Activated CD8-positive, alpha-beta memory T cell treated with anti-CD3 and anti-CD28 coated beads for 36 hours (primary cell): Measurements from ENCODE around the gene PPP2R3A. TPM values are rescaled to one million over a fixed set of nuclear protein-coding genes. Genes with fewer than 3 reads are reported as not detected.

Source experiments
- CTCF ChIA-PET: fragments of 350-600 bp; sonication (Branson Sonifier 250); formaldehyde crosslinking; loops from one replicate; lab custom pipeline; 2021; ENCODE audit warnings: antibody characterized with exemption; lab: Charles Lee
- POLR2A ChIA-PET: fragments of 350-600 bp; sonication (Branson Sonifier 250); formaldehyde crosslinking; loops from one replicate; lab custom pipeline; 2021; ENCODE audit warnings: antibody characterized with exemption; lab: Charles Lee
- total RNA-seq, 2 experiments: library from RNA; stranded (reverse); gene quantifications; one replicate each; pipeline ENCODE4 v1.2.3, GENCODE V29; 2021

Gene PPP2R3A
- total RNA-seq, 2 experiments from 2014 or later: 0.08 to 0.21 TPM

DNA sequence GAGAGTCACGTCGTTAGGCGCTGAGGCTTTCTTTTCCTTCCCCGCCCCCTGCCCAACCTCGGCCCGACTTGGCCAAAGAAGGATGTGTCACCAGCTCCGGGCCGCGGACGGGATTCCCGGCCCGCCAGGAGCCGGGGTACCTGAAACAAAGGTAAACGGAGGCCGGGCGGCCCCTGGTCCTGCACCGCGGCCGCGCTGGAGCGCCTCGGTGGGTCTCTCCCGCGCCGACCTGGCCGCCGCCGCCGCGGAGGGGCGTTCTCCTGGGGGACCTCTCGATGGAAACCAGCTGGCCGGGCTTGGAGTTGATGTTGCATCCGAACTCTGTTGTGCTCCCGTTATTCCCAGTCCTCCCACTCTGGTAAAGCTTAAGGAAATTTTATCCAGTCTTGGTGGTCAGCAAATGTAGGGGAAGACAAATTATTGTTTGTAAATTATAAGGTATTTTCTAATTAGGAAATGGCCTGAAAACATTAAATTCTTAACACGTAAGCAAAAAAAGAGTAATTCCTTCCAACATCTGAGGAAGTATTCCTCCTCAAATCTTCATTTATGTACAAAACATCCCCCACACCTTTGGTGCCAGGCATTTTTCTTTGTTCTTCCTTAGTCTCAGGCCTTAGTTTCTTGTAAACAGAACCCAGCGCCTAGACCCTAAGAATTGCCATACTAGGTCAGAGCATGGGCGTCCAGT is 888 bp downstream of the PPP2R3A start:
- CTCF ChIA-PET: interaction anchor here (0.5 kb wide), 1 partner anchor 863 kb away, joined by 4 read pairs; no protein-coding TSS in a partner anchor

DNA sequence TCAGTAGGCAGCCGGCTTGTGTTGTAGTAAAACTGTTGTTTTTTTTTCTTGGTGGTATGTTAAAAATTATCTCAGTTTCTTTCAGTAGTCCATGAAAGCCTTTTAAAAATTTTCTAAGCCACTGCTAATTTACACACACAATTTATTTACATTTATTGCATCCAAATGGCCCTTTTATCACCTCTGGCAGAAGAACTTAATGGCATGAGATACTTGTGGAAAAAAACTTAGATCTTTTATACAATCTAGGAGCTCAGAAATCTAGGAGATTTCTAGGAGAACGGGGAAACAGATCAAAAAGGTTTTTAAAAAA is 1.4 kb downstream of the PPP2R3A start:
- POLR2A ChIA-PET: no interaction called here
- CTCF ChIA-PET: no interaction called here

More for the DNA sequence above, 888 bp downstream of the PPP2R3A start:
- POLR2A ChIA-PET: no interaction called here

DNA sequence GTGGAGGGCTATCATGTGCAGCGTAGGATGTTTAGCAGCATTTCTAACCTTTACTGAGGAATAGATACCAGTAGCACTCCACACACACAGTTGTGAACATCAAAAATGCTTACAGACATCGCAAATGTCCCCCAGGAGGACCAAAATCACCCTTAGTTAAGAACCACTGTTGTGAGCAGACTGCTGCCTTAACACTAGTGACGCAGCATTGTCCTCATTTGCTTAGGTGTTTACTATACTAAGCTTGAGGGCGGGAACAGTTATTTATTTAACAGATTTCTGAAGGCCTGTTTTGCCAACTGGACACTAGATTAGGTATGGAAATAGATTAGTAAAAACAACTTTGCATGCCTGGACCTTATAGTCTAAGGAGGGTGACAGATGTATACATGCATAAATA is 2.3 kb downstream of the PPP2R3A start:
- CTCF ChIA-PET: no interaction called here

DNA sequence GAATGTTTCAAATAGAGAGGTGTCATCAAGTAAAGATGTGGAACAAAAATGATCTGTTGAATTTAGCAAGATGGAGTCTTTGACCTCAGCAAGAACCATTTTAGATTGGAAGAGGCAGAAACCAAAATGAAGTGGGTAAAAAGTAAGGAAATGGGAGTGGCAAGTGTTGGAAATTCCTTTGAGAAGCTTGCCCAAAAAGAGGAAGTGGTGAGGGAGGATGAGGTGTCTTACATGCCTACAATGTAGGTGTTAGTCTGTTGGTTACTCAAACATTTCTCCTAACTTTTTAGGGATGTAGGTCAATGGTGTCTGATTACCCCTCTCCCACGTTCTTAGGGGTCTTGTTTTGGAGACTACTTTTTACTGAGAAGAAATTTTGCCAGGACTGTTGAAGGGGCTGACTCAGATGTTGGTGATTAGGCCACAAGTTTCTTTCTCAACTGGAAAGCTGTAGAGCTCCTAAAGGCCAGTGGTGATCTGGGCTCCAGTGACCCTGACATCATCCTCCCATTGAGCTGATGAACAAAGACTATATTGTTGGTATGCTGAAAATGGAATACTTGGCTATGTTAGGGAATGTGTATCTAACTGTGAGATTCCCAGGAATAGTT is 5.1 kb downstream of the PPP2R3A start:
- ChIA-PET CTCF (no interaction called here), POLR2A (no interaction called here)

More for the DNA sequence above, 2.3 kb downstream of the PPP2R3A start:
- POLR2A ChIA-PET: no interaction called here

DNA sequence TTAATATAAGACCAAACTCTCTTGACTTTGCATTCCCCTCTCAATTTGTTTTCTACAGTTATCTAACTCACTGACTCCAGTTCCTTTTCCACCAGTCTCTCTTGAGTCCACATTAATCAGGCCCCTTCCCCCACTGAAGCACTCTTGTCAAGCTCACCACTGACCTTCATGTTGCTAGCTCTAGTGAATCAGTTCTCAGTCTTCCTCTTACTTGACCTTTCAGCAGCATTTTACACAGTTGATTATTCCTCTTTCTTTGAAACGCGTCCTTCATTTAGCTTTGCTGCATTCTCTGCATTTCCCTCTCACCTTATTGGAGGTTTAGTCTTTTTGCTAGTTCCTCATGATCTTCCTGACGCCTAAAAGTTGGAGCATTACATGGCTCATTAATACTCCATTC is 8.3 kb downstream of the PPP2R3A start:
- ChIA-PET POLR2A (no interaction called here), CTCF (no interaction called here)

DNA sequence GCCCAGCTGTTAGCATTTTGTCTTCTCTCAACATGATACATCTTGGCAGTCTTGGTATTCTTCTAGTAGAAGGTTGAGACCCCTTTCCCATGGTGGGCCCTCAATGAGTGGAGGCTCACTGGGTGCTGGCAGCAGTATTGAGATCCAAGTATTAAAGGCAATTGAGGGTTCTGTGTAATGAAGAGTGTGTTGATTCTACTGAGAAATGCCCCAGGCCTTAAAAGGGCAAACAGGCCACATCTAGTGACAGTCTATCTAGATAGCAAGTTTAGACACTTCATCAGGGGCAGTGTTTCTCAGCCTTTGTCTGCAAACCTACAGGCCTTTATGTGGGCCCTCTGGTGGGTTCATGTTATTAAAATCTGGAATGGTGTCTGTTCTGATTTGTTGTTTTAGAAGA is 9.5 kb downstream of the PPP2R3A start:
- ChIA-PET POLR2A (no interaction called here), CTCF (no interaction called here)

DNA sequence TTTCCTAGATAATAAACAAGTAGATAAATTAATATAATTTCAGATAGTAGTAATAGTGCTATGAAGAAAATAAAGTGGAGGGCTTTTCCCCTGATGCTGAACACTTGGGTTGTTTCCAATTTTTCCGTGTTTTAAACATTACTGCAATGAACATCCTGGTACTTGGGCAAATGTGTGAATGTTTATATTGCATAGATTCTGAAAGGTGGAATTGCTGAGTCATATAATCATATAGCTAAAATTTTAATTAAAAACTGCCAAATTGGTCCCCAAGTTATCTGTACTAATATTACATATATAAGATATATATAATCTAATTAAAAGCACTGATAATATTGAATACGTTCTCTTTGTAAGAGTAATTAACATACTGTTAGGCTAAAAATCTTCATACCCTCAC is 10.0 kb downstream of the PPP2R3A start:
- ChIA-PET CTCF (no interaction called here), POLR2A (no interaction called here)

DNA sequence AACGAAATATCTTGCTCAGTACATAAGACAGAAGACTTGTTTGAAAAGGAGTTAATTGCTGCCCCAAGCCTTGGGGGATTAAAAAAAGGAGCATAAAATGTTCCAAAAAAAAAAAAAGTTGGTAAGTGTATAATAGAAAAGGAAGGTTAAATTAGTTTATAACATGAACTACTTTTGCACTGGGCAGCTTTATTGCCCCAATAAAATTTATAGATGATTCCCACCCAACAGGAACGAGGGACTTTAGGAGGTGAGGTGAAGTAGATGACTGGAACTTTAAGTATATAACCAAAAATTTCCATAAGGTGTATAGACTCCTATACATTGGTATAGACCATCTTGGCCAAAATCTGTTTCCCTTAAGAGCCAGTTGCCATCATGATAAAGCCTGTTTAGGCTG is 14.8 kb downstream of the PPP2R3A start:
- ChIA-PET CTCF (no interaction called here), POLR2A (no interaction called here)

DNA sequence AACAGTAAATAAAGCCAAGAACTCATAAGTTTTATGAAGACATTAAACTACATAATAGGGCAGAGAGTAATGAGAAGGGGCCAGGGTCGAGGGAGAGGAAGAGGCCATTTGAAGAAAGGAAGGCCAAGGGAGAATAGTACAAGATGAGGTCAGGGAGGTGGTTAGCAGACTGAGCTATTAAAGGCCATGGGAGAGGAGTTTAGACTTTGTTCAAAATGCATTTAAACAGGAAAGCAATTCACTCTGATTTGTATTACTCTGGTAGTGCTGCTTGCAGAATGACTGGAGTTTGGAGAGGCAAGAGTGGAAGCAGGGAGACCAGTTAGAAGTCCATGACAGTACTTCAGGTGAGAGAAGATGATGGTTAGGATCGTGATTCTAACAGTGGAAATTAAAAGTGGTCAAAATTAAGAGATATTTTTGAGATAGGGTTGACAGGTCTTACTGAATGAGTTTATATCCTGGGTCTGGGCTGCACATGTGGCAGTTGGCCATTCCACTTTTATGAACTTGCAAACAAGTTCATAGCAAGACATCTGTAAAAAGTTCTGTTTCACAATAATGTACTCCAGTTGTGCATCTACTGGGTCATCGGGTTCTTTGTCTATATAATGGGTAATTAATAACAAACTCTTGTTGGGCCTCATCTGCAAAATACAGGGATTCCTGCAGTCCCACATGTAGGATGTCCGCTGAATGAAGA is 16.3 kb downstream of the PPP2R3A start:
- ChIA-PET CTCF (no interaction called here), POLR2A (no interaction called here)

DNA sequence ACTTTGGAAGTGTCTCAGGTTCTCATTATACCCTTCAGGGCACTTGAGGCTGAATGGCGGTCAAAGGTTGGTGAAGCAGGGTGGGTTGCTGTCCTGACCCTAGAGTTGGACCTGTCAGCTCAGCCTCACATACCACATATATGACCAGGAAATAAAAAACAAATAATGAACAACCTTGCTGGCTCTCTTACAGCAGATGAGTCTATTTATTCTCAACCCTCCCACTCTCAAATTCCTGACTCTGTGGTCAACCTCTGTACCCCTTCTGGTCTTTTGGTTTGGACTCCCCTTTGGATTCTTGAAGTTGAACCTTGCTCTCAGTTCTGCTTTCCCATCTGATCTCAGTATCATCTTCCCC is 16.9 kb downstream of the PPP2R3A start:
- ChIA-PET CTCF (no interaction called here), POLR2A (no interaction called here)

DNA sequence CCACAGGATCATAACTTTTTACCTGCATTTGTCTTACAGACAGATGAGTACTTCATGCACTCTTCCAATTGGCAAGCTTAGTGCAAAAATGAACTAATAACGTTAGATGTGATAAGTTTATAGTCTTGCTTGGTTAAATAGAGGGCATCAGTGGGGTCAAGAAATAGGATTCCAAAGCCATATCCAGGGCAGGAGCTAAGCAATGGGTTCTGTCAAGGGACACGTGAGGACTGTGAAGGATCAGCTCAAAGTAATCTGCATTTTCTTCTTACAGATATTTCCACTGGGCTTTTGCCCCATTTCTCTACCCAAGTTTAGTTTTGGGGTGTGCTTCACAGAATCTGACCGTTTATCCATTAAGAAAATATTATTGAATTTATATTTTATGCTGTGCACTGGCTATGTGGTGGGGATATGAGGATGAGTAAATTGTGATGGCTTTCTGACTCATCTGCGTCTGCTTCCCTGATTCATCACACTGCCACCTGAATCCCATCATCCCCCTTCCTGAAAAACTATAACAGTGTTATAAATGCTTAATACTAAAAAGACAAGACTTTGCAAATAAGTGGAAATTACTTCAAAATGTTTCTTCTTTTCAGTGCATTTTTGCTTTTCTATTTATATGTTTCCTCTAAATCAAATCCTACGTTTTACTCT is 17.5 kb downstream of the PPP2R3A start:
- ChIA-PET POLR2A (no interaction called here), CTCF (no interaction called here)

DNA sequence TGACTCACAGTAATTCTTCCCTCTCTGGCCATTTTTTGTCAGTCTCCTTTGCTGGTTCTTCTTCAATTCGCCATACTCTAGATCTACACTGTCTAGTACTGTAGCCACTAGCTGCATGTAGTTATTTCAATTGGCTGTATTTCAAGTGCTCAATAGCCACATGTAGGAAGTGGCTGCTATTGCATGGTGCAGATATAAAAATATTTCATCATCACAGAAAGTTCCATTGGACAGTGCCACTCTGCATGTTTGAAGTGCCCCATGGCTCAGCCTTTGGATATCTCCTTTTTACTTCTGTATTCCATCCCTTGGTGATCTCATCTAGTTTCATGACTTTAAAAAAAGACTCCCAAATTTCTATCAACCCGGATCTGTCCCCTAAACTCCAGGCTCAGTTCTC is 22.1 kb downstream of the PPP2R3A start:
- ChIA-PET POLR2A (no interaction called here), CTCF (no interaction called here)

DNA sequence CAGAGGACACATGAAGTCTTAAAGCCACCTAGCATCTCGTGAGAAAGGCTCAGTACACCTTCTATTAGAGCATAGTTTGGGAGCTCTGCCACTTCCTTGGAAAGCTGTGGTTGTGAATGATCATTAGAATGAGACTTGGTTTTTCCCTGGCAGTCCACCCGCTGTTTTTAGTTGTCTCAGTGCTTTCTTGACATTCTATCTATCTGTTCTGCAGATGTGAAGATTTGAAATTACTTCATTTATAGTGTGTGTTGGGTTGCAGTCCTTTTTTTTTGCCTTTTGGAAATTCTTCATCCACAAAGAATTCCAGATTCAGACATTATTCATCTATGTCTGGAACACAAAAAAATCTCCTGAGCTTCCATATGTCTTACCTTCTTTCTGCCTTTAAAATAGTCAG is 23.7 kb downstream of the PPP2R3A start:
- POLR2A ChIA-PET: no interaction called here

DNA sequence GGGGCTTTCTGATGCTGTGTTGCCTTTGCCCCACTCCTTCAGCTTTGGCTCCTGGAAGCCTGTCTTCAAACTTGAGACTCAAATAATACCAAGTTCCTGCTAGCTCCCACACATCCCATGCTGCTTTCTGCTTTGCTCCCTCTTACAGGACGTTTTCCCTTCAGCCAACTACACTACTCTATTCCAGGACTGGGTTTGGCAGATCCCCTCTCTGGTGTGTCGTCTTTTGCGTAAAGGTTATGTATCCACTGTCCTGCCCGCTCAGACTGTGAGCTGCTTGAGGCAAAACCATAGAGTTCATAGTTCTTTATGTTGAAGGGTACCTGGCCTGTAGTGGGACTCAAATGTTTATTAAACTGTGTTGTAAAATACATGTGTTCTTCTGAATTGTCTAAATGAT is 25.4 kb downstream of the PPP2R3A start:
- ChIA-PET POLR2A (no interaction called here), CTCF (no interaction called here)

More for the DNA sequence above, 23.7 kb downstream of the PPP2R3A start:
- CTCF ChIA-PET: no interaction called here

DNA sequence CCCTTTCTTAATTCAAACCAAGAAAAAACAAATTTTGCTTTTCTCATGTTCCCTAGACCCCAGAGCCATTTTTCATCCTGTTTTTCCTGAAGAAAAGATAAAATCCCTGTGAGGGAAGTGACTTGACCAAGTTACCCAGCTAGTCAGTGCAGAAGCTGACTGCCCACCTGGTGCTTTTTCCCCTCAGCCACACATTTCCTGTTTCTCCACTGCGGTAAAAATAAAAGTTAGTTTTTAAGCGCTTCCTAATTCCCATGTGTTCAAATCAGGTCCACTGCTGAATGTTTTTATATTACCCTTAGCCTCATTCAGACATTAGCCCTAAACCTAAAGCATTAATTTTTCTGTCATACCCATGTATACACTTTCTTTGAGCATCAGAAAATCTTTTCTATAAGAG is 26.1 kb downstream of the PPP2R3A start:
- ChIA-PET POLR2A (no interaction called here), CTCF (no interaction called here)

DNA sequence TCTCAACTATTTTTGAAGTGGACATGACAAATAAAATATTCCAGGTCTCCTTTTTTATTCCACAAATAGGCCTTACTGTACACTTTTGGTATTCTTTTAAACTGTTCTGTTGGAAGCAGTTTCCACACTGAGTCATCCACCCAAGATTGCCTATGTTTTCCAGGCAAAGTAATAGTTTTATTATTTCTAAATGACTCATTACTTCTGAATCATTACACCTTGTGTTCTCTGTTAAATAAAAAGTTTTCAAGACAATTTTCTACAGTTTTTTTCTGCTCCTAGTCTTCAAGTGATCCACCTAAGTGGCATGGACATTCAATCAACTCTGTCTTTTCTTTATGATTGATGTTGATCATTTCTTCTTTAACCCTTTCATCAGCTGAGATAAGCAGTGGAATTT is 26.5 kb downstream of the PPP2R3A start:
- CTCF ChIA-PET: no interaction called here
- POLR2A ChIA-PET: no interaction called here

DNA sequence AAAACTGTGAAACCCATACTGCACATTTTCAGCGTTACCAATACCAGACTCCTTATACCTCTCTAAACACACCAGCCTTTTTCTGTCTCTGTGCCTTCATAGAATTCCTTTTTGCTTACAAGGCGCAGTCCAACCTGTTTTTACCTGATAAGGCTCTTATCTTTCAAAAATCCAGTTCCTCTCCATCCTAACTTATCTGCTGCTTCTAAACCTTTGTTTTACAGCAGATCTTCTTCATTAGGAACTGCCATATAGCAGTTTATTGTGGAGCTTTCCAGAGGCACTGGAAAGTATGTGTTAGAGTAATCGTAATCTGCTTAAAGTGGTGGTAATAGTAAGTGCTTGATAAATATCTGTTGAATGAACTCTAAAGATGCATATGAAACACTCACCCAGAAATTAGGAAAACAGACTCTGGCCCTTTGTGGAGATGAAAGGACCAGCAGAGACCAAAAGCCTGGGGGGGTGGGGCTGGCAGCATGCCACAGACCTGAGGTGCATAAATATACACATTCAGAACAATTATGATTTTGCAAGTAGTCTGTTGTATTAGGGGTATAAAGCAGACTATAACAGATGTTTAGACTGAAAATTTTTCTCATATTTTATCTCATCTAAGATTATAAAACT is 29.3 kb downstream of the PPP2R3A start:
- CTCF ChIA-PET: no interaction called here
- POLR2A ChIA-PET: no interaction called here

DNA sequence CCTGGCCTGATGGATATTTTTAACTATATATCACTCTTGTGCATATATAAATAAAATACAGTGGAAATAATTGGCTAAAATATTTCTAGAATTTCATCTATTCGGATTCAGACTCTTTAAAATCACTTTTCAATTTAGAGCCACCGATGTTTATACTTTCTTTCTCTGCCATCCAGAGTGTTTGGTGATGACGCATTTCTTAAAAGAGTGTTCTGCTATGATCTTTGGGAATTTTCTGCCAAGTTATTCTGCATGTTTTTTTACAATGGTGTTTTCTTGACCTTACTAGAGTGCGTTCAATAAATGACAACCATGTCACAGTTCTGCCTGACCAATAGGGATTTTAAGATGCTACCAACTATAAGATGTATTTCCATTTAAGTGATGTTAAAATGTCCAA is 30.2 kb downstream of the PPP2R3A start:
- POLR2A ChIA-PET: no interaction called here
- CTCF ChIA-PET: no interaction called here

DNA sequence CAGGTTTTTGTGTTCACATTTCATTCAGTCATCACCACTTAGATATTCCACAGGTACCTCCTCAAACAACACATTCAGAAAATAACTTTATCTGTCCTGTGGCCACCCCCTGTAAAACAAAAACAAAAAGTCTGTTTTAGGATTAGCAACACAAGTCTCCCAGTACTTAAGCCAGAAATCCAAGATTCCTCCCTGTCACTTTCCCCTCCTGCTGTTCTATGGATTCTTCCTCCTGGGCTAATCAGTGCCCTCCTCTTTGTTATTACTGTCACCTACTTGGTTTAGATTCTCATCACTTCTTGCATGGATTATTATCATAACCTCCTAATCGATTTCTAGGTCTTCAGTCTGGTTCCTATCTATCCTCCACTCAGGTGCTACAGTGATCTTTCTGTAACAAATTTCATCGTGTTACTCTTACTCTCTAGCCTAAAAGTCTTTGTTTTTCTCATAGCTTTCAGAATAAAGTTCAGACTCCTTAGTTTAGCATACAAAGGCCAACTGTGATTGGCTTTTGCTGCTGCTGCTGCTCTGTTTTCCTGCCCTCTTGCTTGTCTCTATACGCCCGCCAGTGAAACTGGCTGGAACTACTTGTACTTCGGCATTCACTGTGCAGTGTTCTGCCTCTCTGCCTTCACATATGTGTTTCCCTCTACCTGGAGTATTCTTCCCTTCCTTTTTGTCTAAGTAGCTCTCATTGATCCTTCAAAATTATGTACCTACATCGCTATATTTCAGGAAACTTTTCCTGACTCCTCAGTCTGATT is 32.2 kb downstream of the PPP2R3A start:
- CTCF ChIA-PET: no interaction called here

DNA sequence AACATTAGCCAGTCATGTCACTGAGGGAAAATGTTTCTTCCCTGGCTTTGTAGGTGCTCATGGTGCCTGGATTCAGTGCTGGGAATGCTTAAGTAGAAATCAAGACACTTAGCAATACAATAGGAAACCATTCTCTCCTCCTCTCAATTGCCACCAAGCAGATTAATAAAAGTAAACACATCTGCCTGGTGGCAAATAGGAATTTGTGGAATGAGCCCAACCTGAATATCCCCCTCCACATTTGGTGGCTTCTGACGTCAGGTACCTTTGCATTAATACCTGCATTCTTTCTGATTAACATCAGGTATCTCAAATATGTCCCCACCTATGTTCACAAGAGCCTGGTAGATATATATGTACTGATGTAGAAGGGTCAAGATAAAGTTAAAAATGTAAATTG is 42.7 kb downstream of the PPP2R3A start:
- POLR2A ChIA-PET: no interaction called here

More for the DNA sequence above, 32.2 kb downstream of the PPP2R3A start:
- POLR2A ChIA-PET: no interaction called here

More for the DNA sequence above, 42.7 kb downstream of the PPP2R3A start:
- CTCF ChIA-PET: no interaction called here
